GM23248 (cell line): ENCODE measurements around the gene REXO2. TPM values are rescaled to one million over a fixed set of nuclear protein-coding genes. Genes with fewer than 3 reads are reported as not detected.
A peak's percentile ranks its signal among the peaks of the same experiment; 100 is the strongest.

Source experiments
- DNase-seq: peaks from one replicate; pipeline ENCODE4 v3.0.0-alpha.2; 2015
- H2AFZ ChIP-seq: fragments of 200-600 bp; sonication (generic); 2 replicates; pipeline ENCODE4 v1.6.1; 2016; ENCODE audit warnings: antibody characterized with exemption
- H3F3A ChIP-seq: fragments of 200-600 bp; sonication (generic); 2 replicates; pipeline ENCODE4 v1.6.1; 2016; ENCODE audit warnings: mild to moderate bottlenecking, antibody characterized with exemption, mixed run types; ENCODE audit not compliant: insufficient read depth
- H3K27ac ChIP-seq: fragments of 200-600 bp; sonication (generic); 2 replicates; pipeline ENCODE4 v1.5.1; 2016; ENCODE audit warnings: mild to moderate bottlenecking
- H3K27me3 ChIP-seq: fragments of 200-600 bp; sonication (generic); replicated peaks from 2 replicates; pipeline ENCODE4 v1.6.1; 2016; ENCODE audit warnings: mild to moderate bottlenecking; ENCODE audit not compliant: insufficient read depth
- H3K36me3 ChIP-seq: fragments of 200-600 bp; sonication (generic); 2 replicates; pipeline ENCODE4 v1.6.1; 2016; ENCODE audit warnings: low read depth, mild to moderate bottlenecking
- H3K4me1 ChIP-seq: fragments of 200-600 bp; sonication (generic); 2 replicates; pipeline ENCODE4 v1.6.1; 2016; ENCODE audit warnings: mild to moderate bottlenecking; ENCODE audit not compliant: insufficient read depth
- H3K4me2 ChIP-seq: fragments of 200-600 bp; sonication (generic); one replicate; pipeline ENCODE4 v1.6.1; 2016; ENCODE audit warnings: mild to moderate bottlenecking; ENCODE audit not compliant: unreplicated experiment
- H3K4me3 ChIP-seq: fragments of 200-600 bp; sonication (generic); 2 replicates; pipeline ENCODE4 v1.5.1; 2016; ENCODE audit warnings: mild to moderate bottlenecking
- H3K79me2 ChIP-seq: fragments of 200-600 bp; sonication (generic); 2 replicates; pipeline ENCODE4 v1.6.1; 2016; ENCODE audit warnings: mild to moderate bottlenecking; ENCODE audit not compliant: insufficient read depth
- H3K9ac ChIP-seq: fragments of 200-600 bp; sonication (generic); 2 replicates; pipeline ENCODE4 v1.6.1; 2016; ENCODE audit warnings: mild to moderate bottlenecking
- H3K9me2 ChIP-seq: fragments of 200-600 bp; sonication (generic); 2 replicates; pipeline ENCODE4 v1.6.1; 2016; ENCODE audit warnings: mixed run types, mild to moderate bottlenecking, moderate library complexity; ENCODE audit not compliant: insufficient read depth
- H3K9me3 ChIP-seq: fragments of 200-600 bp; sonication (generic); one replicate; pipeline ENCODE4 v1.6.1; 2017; ENCODE audit warnings: low read depth
- H4K20me1 ChIP-seq: fragments of 200-600 bp; sonication (generic); 2 replicates; pipeline ENCODE4 v1.6.0; 2016; ENCODE audit not compliant: insufficient read depth
- EZH2 ChIP-seq: fragments of 200-600 bp; sonication (generic); IDR thresholded peaks from 2 replicates; pipeline ENCODE4 v1.6.1; 2018; ENCODE audit warnings: antibody characterized with exemption, mild to moderate bottlenecking; ENCODE audit not compliant: insufficient read depth, poor library complexity, severe bottlenecking
- EZH2phosphoT487 ChIP-seq: fragments of 200-600 bp; sonication (generic); IDR thresholded peaks from 2 replicates; pipeline ENCODE4 v1.6.1; 2018; ENCODE audit warnings: antibody characterized with exemption, moderate library complexity, mild to moderate bottlenecking, low read depth; ENCODE audit not compliant: insufficient read depth
- WGBS, 2 experiments: methylation state at CpG; one replicate each; pipeline ENCODE4 v1.1.6; 2015 to 2017; ENCODE audit warnings: low lambda C conversion rate in 2 of 2, low coverage in 1 of 2; ENCODE audit errors: missing lambda C conversion rate in 2 of 2; 5-methylcytosine and 5-hydroxymethylcytosine counted together
- in situ Hi-C: fragments of 300-500 bp; cut with MboI; formaldehyde crosslinking; loops from 2 replicates; pipeline ENCODE4 v1.15.0; 2020
- polyA plus RNA-seq: library from polyadenylated mRNA; unstranded; fragments of >200 nt; fragmentation: Nextera tagmentation; extraction: Ambion mirVana; gene quantifications from 2 replicates; pipeline ENCODE4 v1.2.1, GENCODE V29; 2016
- total RNA-seq: library from RNA; depleted of rRNA; stranded (reverse); fragments of >200 nt; shearing (Covaris generic); gene quantifications from 2 replicates; pipeline ENCODE4 v1.2.3, GENCODE V29; 2014

Gene REXO2
- total and polyA plus RNA-seq, 2 experiments from 2014 or later, result 350 to 418 TPM

DNA sequence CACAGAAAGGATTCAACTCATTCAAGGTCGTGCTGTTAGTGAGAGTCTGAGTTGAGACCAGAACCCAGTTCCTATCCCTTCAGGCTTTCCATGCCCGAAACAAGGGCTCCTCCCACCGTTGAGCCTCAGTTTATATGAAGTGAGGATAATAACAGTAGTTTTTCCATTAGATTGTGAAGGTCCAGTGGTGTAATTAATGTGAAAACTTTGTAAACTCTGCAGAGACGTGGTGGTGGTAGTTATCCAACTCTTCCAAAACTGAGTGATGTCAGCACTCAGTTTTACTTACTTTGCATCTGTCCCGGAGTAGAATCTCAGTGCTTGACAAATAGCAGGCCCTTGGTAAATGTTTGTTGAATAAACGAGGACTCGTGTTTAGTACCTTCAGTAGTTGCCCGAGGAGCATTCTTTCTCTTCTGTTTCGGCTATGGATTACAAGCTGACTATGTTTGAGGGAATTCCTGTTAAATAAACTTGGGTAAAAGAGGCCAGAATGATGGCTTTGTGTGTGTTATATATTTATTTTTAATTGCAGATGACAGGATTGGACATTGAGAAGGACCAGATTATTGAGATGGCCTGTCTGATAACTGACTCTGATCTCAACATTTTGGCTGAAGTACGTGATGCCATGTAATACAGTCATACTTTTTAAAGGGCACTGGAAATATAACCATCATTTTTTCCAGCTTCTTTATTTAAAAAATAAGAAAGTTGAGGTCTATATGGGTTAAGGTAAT lies 1.0 kb downstream of the REXO2 start:
- H4K20me1 ChIP-seq, result peaks cover 9% of the 10 kb centered on the region; the same call in 1 of the 2 replicates
- peaks cover 30% of the 10 kb centered on the region; the same call in 1 of the 2 replicates for H3K36me3 ChIP-seq
- H3K27me3 ChIP-seq, result no peaks in the 10 kb centered on the region
- H2AFZ ChIP-seq, result peak overlapping the region; percentile 84
- no peaks in the 10 kb centered on the region for H3K9me3 ChIP-seq
- TF ChIP-seq EZH2, result no peak
- TF ChIP-seq EZH2phosphoT487, result no peak
- H3K4me2 ChIP-seq, result peak overlapping the region; percentile 96
- peaks cover 24% of the 10 kb centered on the region for H3K4me1 ChIP-seq
- H3K9me2 ChIP-seq, result no peaks in the 10 kb centered on the region
- H3K27ac ChIP-seq, result peak overlapping the region; percentile 92
- H3F3A ChIP-seq, result peaks cover 10% of the 10 kb centered on the region
- DNase-seq, result peak; percentile 62
- H3K9ac ChIP-seq, result peak overlapping the region; percentile 95
- H3K79me2 ChIP-seq, result peaks cover 67% of the 10 kb centered on the region
- WGBS, 2 experiments, result 1% methylated on average over 10 of the region's 10 CpGs
- H3K4me3 ChIP-seq, result peak overlapping the region; percentile 96
- in situ Hi-C loops, result no loop called here

DNA sequence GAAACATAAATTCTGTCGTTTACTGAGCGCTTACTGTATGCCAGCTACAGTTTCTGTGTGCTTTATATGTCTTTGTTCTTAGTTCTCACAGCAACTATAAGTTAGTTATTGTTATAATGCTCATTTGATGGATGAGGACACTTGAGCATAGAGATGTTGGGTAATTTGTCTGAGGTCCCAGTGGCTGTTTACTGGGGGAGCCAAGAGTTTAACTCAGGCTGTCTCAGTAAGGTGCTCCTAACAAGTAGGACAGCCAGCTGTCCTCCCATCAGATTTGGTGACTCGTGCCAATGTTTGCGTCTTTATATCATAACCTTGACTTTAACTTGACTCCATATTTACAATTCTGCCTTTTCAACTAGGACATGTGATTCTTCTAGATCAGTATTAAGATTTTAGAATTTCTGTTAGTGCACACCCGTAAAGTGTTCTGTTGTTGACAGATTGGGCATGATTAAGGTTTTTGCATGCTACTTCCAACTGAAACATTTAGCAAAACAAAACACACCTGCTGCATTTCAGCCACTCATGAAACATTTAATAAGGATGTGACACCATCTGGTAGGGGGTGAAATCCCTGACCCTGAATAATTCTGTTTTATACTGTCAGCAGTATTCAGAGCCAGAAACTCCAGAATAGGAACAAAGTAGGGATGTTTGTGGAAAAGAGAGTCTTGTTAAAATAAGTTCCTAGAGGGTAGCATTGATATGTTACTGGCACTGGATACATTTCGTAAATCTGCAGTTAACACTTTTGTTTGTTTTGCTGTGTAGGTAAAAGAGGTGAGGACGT lies 1.9 kb downstream of the REXO2 start:
- Histone ChIP-seq H3F3A (peaks cover 10% of the 10 kb centered on the region), H3K27me3 (no peaks in the 10 kb centered on the region), H3K9me2 (no peaks in the 10 kb centered on the region), H3K9ac (peak overlapping the region; percentile 95), H3K4me3 (peak overlapping the region; percentile 96), H3K4me1 (peaks cover 24% of the 10 kb centered on the region), H3K4me2 (peak overlapping the region; percentile 96), H2AFZ (no peak overlapping the region), H4K20me1 (peaks cover 10% of the 10 kb centered on the region; the same call in 1 of the 2 replicates), H3K36me3 (peaks cover 38% of the 10 kb centered on the region), H3K9me3 (no peaks in the 10 kb centered on the region), H3K27ac (peak overlapping the region; percentile 92), H3K79me2 (peaks cover 75% of the 10 kb centered on the region)
- TF ChIP-seq EZH2phosphoT487, result no peak
- no peak for TF ChIP-seq EZH2
- WGBS, 2 experiments, result 85 to 86% methylated on average over 7 of the region's 7 CpGs
- in situ Hi-C loops, result no loop called here
- DNase-seq, result peak; percentile 10

DNA sequence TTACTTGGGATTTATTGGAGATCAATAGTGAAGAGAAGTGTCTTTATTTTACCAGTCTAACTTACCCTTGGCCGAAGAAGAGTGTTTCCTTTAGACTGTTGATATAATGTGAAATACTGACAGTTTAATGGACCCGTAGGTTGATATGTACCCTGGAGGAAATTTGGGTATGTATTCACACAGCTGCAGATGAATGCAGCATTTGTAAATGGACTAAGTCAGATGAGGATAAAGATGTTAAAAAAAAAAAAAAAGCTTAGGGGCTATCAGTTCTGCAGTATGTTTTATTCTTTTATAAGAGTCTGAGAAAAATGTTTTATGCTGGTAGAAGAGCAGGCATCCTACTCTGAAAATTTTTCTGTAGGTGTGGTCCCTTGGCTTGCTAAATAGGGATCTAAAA lies 2.7 kb downstream of the REXO2 start:
- TF ChIP-seq EZH2 (no peak), EZH2phosphoT487 (no peak)
- Histone ChIP-seq H3K27ac (no peak overlapping the region), H3K4me3 (peak overlapping the region; percentile 96), H3K9ac (no peak overlapping the region), H3K4me2 (peak overlapping the region; percentile 96), H3K9me2 (no peaks in the 10 kb centered on the region), H3K27me3 (no peaks in the 10 kb centered on the region), H2AFZ (no peak overlapping the region), H3F3A (peaks cover 10% of the 10 kb centered on the region), H3K4me1 (peaks cover 24% of the 10 kb centered on the region), H3K9me3 (no peaks in the 10 kb centered on the region), H3K36me3 (peaks cover 43% of the 10 kb centered on the region), H4K20me1 (peaks cover 10% of the 10 kb centered on the region; the same call in 1 of the 2 replicates), H3K79me2 (peaks cover 82% of the 10 kb centered on the region)
- in situ Hi-C loops, result no loop called here
- 72 to 74% methylated on average over 2 of the region's 2 CpGs for WGBS, 2 experiments
- DNase-seq, result no peak

DNA sequence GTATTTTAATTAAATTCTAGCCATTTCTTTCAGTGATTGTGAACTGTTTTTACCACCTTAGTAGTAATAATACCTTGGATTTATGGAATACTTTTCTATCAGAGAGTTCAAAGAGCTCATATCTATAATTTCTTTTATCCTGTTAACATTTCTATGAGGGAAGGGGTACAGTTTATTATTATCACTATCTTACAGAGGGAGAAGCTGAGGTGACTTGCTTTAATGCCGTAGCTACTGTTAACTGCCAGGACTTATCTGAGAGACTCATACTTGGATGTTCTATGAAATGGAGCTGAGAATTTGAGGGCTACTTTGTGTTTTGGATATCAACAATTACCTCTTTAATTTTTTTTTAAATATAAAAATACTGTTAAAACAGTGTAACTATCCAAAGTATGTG lies 3.3 kb downstream of the REXO2 start:
- Histone ChIP-seq H3K4me1 (peaks cover 26% of the 10 kb centered on the region), H4K20me1 (peaks cover 10% of the 10 kb centered on the region; the same call in 1 of the 2 replicates), H3K27ac (no peak overlapping the region), H3K9me3 (no peaks in the 10 kb centered on the region), H3F3A (peaks cover 14% of the 10 kb centered on the region), H3K9ac (no peak overlapping the region), H3K36me3 (peaks cover 44% of the 10 kb centered on the region), H3K79me2 (peaks cover 88% of the 10 kb centered on the region), H3K27me3 (no peaks in the 10 kb centered on the region), H3K4me3 (no peak overlapping the region), H2AFZ (no peak overlapping the region), H3K4me2 (peak overlapping the region; percentile 96), H3K9me2 (no peaks in the 10 kb centered on the region)
- in situ Hi-C loops, result no loop called here
- DNase-seq, result no peak
- TF ChIP-seq EZH2, result no peak
- no peak for TF ChIP-seq EZH2phosphoT487
- 91 to 95% methylated on average over 1 of the region's 1 CpG for WGBS, 2 experiments
